Spleen (tissue), 11 donors: ENCODE results near the gene CA5B. TPM values are rescaled to one million over a fixed set of nuclear protein-coding genes. Genes with fewer than 3 reads are reported as not detected.
"Not testable (repeated sequence)": the region's sequence is repeated elsewhere in the genome, so short reads cannot be mapped to it uniquely, and the experiment has no call there.

Experiments used
- DNase-seq: peaks from one replicate; pipeline ENCODE4 v3.0.0-alpha.2; 2020
- H3K27ac ChIP-seq, 8 donors: fragments of 200-600 bp; sonication (generic) in 7 of 8; 1 replicate in 4 of 8; 2 replicates in 4 of 8; pipeline versions ENCODE4 v1.5.0 to v1.8.0; 2016 to 2021; ENCODE audit warnings: inconsistent platforms in 4 of 8, mild to moderate bottlenecking in 4 of 8, moderate library complexity in 1 of 8
- H3K27me3 ChIP-seq, 7 donors: fragments of 200-600 bp; sonication (generic) in 6 of 7; replicated peaks in 1 of 7; 1 replicate in 4 of 7; 2 replicates in 3 of 7; pipeline versions ENCODE4 v1.5.0 to v1.8.0; 2016 to 2021; ENCODE audit warnings: inconsistent platforms in 3 of 7, mild to moderate bottlenecking in 1 of 7
- H3K36me3 ChIP-seq, 6 donors: fragments of 200-600 bp; sonication (generic) in 5 of 6; 1 replicate in 4 of 6; 2 replicates in 2 of 6; pipeline versions ENCODE4 v1.5.0 to v1.8.0; 2016 to 2021; ENCODE audit warnings: inconsistent platforms in 2 of 6
- H3K4me1 ChIP-seq, 6 donors: fragments of 200-600 bp; sonication (generic) in 5 of 6; 1 replicate in 3 of 6; 2 replicates in 3 of 6; pipeline versions ENCODE4 v1.5.0 to v1.8.0; 2016 to 2021; ENCODE audit warnings: inconsistent platforms in 3 of 6
- H3K4me3 ChIP-seq, 8 donors: fragments of 200-600 bp; sonication (generic) in 7 of 8; 1 replicate in 4 of 8; 2 replicates in 4 of 8; pipeline versions ENCODE4 v1.5.0 to v1.8.0; 2016 to 2021; ENCODE audit warnings: inconsistent platforms in 4 of 8, mild to moderate bottlenecking in 4 of 8, moderate library complexity in 2 of 8
- H3K9me3 ChIP-seq, 8 donors: fragments of 200-600 bp; sonication (generic) in 7 of 8; 1 replicate in 4 of 8; 2 replicates in 4 of 8; pipeline versions ENCODE4 v1.5.0 to v1.8.0; 2016 to 2021; ENCODE audit warnings: inconsistent platforms in 4 of 8
- CTCF ChIP-seq, 11 experiments: fragments of 200-600 bp in 7 of 11; fragments of 450-650 bp in 4 of 11; sonication (generic) in 4 of 11; IDR thresholded peaks in 8 of 11; conservative IDR thresholded peaks in 3 of 11; 1 replicate in 7 of 11; 2 replicates in 4 of 11; pipeline versions ENCODE4 v1.4.0 to v1.8.0; 2016 to 2021; ENCODE audit warnings: antibody characterized with exemption in 11 of 11, inconsistent platforms in 4 of 11, mild to moderate bottlenecking in 1 of 11
- POLR2A ChIP-seq, 3 donors: fragments of 450-650 bp; IDR thresholded peaks; one replicate each; pipeline ENCODE4 v1.5.1; 2017; ENCODE audit warnings: antibody characterized with exemption in 3 of 3, mild to moderate bottlenecking in 1 of 3
- POLR2AphosphoS5 ChIP-seq, 3 donors: sonication (generic); formaldehyde crosslinking; IDR thresholded peaks; one replicate each; pipeline ENCODE4 v1.5.1; 2017; ENCODE audit warnings: antibody characterized with exemption in 3 of 3
- WGBS, 5 donors: extraction: QIAGEN DNeasy Blood & Tissue Kit in 3 of 5; methylation state at CpG; one replicate each; pipeline versions ENCODE4 v1.1.5 to v1.1.7; 2013 to 2018; 5-methylcytosine and 5-hydroxymethylcytosine counted together
- intact Hi-C: fragments of 100-400 bp; cut with DNase I; formaldehyde crosslinking; loops from one replicate; pipeline ENCODE4 v1.15.0; 2023; ENCODE audit warnings: low total_unique reads
- polyA plus RNA-seq, 3 donors: library from polyadenylated mRNA; stranded (reverse); fragments of 200-250 nt; gene quantifications; one replicate each; pipeline ENCODE4 v1.2.1, GENCODE V29; 2013
- total RNA-seq, 7 donors: library from RNA; depleted of rRNA in 3 of 7; stranded (reverse); fragments of >200 nt in 3 of 7; fragmentation: NEBNext Ultra II Directional in 4 of 7; extraction: Animal tissue kit (Norgen Biotek cat#: 25700) in 4 of 7; gene quantifications; one replicate each; pipeline versions ENCODE4 v1.1.0 to v1.2.1, GENCODE V29; 2016 to 2021
- donor health status: healthy with polysubstance abuse.
- donor health status: DM: no; HTN: no; CAD: no; lungs with moderate emphysema.
- donor health status: DM: no; HTN: no; CAD: no.
- donor health status: Bipolar disorder and iron deficiency.
- donor health status: healthy.
- donor health status: DM: no; HTN: no; CAD: no.
- donor health status: DM: yes; HTN: yes; CAD: no.

The CA5B gene
- total and polyA plus RNA-seq, 10 donors, result 1.4 to 24.1 (median 15.5) TPM

DNA sequence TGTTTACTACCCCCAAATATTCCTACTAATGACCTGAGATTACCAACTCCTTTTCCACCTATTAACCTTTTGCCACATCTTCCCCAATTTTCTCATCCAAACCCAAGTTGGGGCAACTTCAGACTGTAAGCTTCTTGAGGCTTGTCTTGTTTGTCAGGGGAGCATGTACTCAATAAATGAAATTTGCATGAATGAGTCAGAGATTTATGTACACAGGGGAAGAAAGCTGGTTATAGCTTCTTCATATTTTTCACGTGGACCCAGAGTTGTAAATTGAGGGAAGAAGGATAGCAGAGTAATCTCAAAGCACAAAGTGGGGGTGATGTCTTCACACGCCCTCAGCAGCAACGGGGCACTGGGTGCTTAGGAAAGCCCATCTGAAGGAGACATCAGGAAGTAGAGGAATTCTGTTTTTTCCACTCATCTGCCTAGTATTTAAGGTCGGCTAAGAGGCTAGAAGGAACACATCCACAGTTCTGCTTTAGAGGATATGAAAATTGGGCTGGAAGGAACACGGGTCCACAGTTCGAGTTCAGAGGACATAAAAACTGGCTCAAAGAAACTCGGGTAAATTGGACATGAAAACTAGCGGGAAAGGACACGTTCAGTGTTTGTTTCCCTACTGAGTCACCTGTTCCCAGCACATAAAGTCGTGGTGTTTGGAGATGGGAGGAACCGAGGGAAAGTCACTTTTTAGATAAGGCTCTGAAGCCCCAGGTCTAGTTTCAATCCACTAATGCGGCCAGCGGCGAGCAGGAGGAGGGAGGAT, 696 bp upstream of the CA5B start:
- intact Hi-C loops, result no loop called here
- no peak for TF ChIP-seq CTCF (IDR thresholded peaks at IDR 0.05 in 8 of 11, conservative IDR thresholded peaks at IDR 0.05 in 3 of 11)
- TF ChIP-seq POLR2A (IDR thresholded peaks at IDR 0.05), result no peak
- no peak for TF ChIP-seq POLR2AphosphoS5 (IDR thresholded peaks at IDR 0.05)
- H3K36me3 ChIP-seq, result no peaks in the 10 kb centered on the region
- peak overlapping the region in 4 of 8 donors; percentile 48 to 82 (median 51) for H3K4me3 ChIP-seq
- 8 to 24% (median 19%) methylated on average over 14 of the region's 14 CpGs for WGBS, 5 donors
- DNase-seq, result no peak
- H3K27me3 ChIP-seq, result no peaks in the 10 kb centered on the region
- H3K27ac ChIP-seq, result peak overlapping the region in 4 of 8 donors; percentile 38 to 87 (median 63)
- peaks cover 0 to 25% (median 17%) of the 10 kb centered on the region in 6 donors for H3K4me1 ChIP-seq
- no peaks in the 10 kb centered on the region for H3K9me3 ChIP-seq

GRCh38 chrX:15739886-15740285, 1.8 kb downstream of the CA5B start:
- intact Hi-C loops, result no loop called here
- H3K27me3 ChIP-seq, result no peaks in the 10 kb centered on the region
- no peak for TF ChIP-seq POLR2AphosphoS5 (IDR thresholded peaks at IDR 0.05)
- TF ChIP-seq CTCF (IDR thresholded peaks at IDR 0.05 in 8 of 11, conservative IDR thresholded peaks at IDR 0.05 in 3 of 11), result no peak
- TF ChIP-seq POLR2A (IDR thresholded peaks at IDR 0.05), result no peak
- no peaks in the 10 kb centered on the region for H3K9me3 ChIP-seq
- H3K4me3 ChIP-seq, result peak overlapping the region in 1 of 8 donors; percentile 82
- WGBS, 5 donors, result 88 to 93% (median 90%) methylated on average over 3 of the region's 3 CpGs
- H3K27ac ChIP-seq, result no peak overlapping the region
- peaks cover 0 to 28% (median 17%) of the 10 kb centered on the region in 6 donors for H3K4me1 ChIP-seq
- H3K36me3 ChIP-seq, result peaks cover 0 to 6% (median 0%) of the 10 kb centered on the region in 6 donors
- no peak for DNase-seq

DNA sequence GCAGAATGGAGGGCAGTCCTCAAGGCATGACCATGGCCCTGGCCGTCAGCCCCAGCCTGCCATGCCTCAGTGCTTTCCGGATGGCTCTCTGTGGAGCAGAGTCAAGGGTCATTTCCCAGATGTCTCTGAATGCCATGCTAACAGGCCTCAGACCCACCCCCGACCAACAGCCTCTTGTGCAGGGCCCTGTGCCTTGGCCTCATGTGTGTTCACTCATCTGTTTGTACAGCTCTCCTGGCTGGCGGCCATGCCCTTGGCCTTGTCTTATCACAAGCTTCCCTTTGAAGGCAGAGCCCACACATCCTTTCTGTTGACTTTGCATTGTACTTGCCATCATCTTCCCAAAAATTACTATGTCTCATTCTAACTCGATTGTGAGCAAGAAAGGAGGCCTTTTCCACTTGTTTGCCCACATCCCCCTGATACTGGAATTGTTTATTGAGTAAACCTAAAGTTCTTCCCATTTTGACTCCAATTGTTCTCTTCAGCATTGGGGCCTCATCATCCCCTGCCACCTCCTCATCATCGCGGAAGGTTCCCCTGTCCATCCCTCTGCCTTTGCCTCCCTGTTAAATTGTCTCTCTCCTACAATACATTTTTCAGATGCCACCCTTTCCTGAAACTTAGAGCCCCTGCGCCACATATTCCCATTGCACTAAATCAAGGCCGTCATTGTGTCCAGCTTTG, 6.3 kb downstream of the CA5B start:
- H3K9me3 ChIP-seq, result no peaks in the 10 kb centered on the region
- no peak for DNase-seq
- H3K4me3 ChIP-seq, result no peak overlapping the region
- H3K27ac ChIP-seq, result peak overlapping the region in 2 of 8 donors; percentile 4 to 42
- intact Hi-C loops, result no loop called here
- TF ChIP-seq CTCF (IDR thresholded peaks at IDR 0.05 in 8 of 11, conservative IDR thresholded peaks at IDR 0.05 in 3 of 11), result no peak
- TF ChIP-seq POLR2A (IDR thresholded peaks at IDR 0.05), result no peak
- peak in 2 of 3 donors; percentile 41 to 51 for TF ChIP-seq POLR2AphosphoS5 (IDR thresholded peaks at IDR 0.05)
- H3K4me1 ChIP-seq, result peaks cover 0 to 13% (median 3%) of the 10 kb centered on the region in 6 donors
- no peaks in the 10 kb centered on the region for H3K27me3 ChIP-seq
- peaks cover 0 to 13% (median 0%) of the 10 kb centered on the region in 6 donors for H3K36me3 ChIP-seq
- 75 to 84% (median 82%) methylated on average over 9 of the region's 9 CpGs for WGBS, 5 donors

DNA sequence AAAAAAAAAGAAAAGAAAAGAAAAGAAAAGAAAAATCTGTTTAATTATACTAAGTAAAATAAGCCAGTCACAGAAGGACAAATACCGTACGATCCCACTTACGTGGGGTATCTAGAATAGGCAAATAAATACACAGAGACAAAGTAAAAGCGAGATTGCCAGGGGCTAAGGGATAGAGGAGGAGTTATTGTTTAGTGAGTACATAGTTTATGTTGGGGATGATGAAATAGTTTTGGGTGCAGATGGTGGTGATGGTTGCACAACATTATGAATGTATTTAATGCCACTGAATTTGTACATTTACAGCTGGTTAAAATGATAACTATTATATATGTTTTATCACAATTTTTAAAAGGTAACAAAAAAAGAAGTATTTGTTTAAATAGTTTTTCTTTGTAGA, 7.1 kb downstream of the CA5B start:
- Histone ChIP-seq H3K4me3 (no peak overlapping the region), H3K9me3 (no peaks in the 10 kb centered on the region), H3K27ac (peak overlapping the region in 1 of 8 donors; percentile 4), H3K4me1 (peaks cover 4 to 15% (median 10%) of the 10 kb centered on the region in 6 donors), H3K27me3 (no peaks in the 10 kb centered on the region), H3K36me3 (peaks cover 0 to 13% (median 0%) of the 10 kb centered on the region in 6 donors)
- no peak for DNase-seq
- intact Hi-C loops, result no loop called here
- 62 to 87% (median 85%) methylated on average over 4 of the region's 4 CpGs for WGBS, 5 donors
- TF ChIP-seq POLR2A (IDR thresholded peaks at IDR 0.05), result no peak
- no peak for TF ChIP-seq POLR2AphosphoS5 (IDR thresholded peaks at IDR 0.05)
- TF ChIP-seq CTCF (IDR thresholded peaks at IDR 0.05 in 8 of 11, conservative IDR thresholded peaks at IDR 0.05 in 3 of 11), result no peak

DNA sequence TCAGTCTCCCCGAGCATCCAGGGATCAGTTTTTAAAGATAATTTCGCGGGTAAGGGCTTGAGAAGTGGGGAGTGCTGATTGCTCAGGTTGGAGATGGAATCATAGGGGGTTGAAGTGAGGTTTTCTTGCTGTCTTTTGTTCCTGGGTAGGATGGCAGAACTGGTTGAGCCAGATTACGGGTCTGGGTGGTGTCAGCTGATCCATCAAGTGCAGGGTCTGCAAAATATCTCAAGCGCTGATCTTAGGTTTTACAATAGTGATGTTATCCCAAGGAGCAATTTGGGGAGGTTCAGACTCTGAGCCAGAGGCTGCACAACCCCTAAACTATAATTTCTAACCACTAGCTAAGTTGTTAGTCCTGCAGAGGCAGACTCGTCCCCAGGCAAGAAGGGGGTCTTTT, 8.6 kb downstream of the CA5B start:
- DNase-seq, H3K4me3 ChIP-seq, intact Hi-C loops, H3K9me3 ChIP-seq, H3K27ac ChIP-seq, H3K27me3 ChIP-seq: not testable (repeated sequence)
- peaks cover 11 to 30% (median 23%) of the 10 kb centered on the region in 6 donors for H3K4me1 ChIP-seq
- peaks cover 0 to 13% (median 0%) of the 10 kb centered on the region in 6 donors for H3K36me3 ChIP-seq
- WGBS, 5 donors, result 94 to 99% (median 97%) methylated on average over 6 of the region's 6 CpGs
